Trophoblast cell (in vitro differentiated cells and primary cell): ENCODE measurements around the gene ZNF506. TPM values are rescaled to one million over a fixed set of nuclear protein-coding genes. Genes with fewer than 3 reads are reported as not detected.
"Not testable (repeated sequence)": the region's sequence is repeated elsewhere in the genome, so short reads cannot be mapped to it uniquely, and the experiment has no call there.

Source experiments
- DNase-seq, 2 donors: peaks; one replicate each; pipeline ENCODE4 v3.0.0-alpha.2; 2016
- H2AFZ ChIP-seq: 2 replicates; pipeline ENCODE4 v1.6.1; 2013; ENCODE audit warnings: low read length, moderate library complexity, mild to moderate bottlenecking; ENCODE audit not compliant: insufficient read depth, poor library complexity
- H2AK5ac ChIP-seq: 2 replicates; pipeline ENCODE4 v1.6.1; 2013; ENCODE audit warnings: mild to moderate bottlenecking, low read length
- H2BK120ac ChIP-seq: 2 replicates; pipeline ENCODE4 v1.6.1; 2013; ENCODE audit warnings: low read length, mild to moderate bottlenecking, moderate library complexity; ENCODE audit not compliant: insufficient read depth, poor library complexity
- H2BK12ac ChIP-seq: 2 replicates; pipeline ENCODE4 v1.6.1; 2013; ENCODE audit warnings: mild to moderate bottlenecking, low read length, moderate library complexity
- H2BK5ac ChIP-seq: 2 replicates; pipeline ENCODE4 v1.6.1; 2013; ENCODE audit warnings: low read length, low read depth, moderate library complexity, mild to moderate bottlenecking; ENCODE audit not compliant: poor library complexity
- H3K14ac ChIP-seq: 2 replicates; pipeline ENCODE4 v1.6.1; 2013; ENCODE audit warnings: mild to moderate bottlenecking, low read length
- H3K18ac ChIP-seq: 2 replicates; pipeline ENCODE4 v1.6.1; 2013; ENCODE audit warnings: mild to moderate bottlenecking, low read length
- H3K23ac ChIP-seq: 2 replicates; pipeline ENCODE4 v1.6.1; 2013; ENCODE audit warnings: low read length
- H3K27ac ChIP-seq: 2 replicates; pipeline ENCODE4 v1.5.1; 2013; ENCODE audit warnings: low read depth, mild to moderate bottlenecking, inconsistent platforms, low read length, moderate library complexity
- H3K27me3 ChIP-seq: 2 replicates; pipeline ENCODE4 v1.6.1; 2013; ENCODE audit warnings: inconsistent platforms, mild to moderate bottlenecking, low read length, moderate library complexity; ENCODE audit not compliant: insufficient read depth
- H3K36me3 ChIP-seq, 2 experiments: 1 replicate in 1 of 2; 2 replicates in 1 of 2; pipeline ENCODE4 v1.6.1; 2013; ENCODE audit warnings: low read length in 2 of 2, mild to moderate bottlenecking in 2 of 2, moderate library complexity in 1 of 2; ENCODE audit not compliant: insufficient read depth in 2 of 2, control insufficient read depth in 1 of 2
- H3K4ac ChIP-seq: 2 replicates; pipeline ENCODE4 v1.6.1; 2013; ENCODE audit warnings: low read depth, mild to moderate bottlenecking, low read length, moderate library complexity
- H3K4me1 ChIP-seq, 2 experiments: 1 replicate in 1 of 2; 2 replicates in 1 of 2; pipeline ENCODE4 v1.6.1; 2013; ENCODE audit warnings: low read length in 2 of 2, mild to moderate bottlenecking in 2 of 2, moderate library complexity in 1 of 2; ENCODE audit not compliant: insufficient read depth in 2 of 2, control insufficient read depth in 1 of 2
- H3K4me2 ChIP-seq: 2 replicates; pipeline ENCODE4 v1.6.1; 2013; ENCODE audit warnings: inconsistent platforms, mild to moderate bottlenecking, low read length, moderate library complexity
- H3K4me3 ChIP-seq: 2 replicates; pipeline ENCODE4 v1.5.1; 2013; ENCODE audit warnings: mild to moderate bottlenecking, low read depth, low read length, inconsistent platforms
- H3K79me1 ChIP-seq: one replicate; pipeline ENCODE4 v1.6.1; 2013; ENCODE audit warnings: low read length
- H3K79me2 ChIP-seq: 2 replicates; pipeline ENCODE4 v1.6.1; 2013; ENCODE audit warnings: low read length, mild to moderate bottlenecking; ENCODE audit not compliant: control insufficient read depth, insufficient read depth, poor library complexity
- H3K9ac ChIP-seq: 2 replicates; pipeline ENCODE4 v1.6.1; 2013; ENCODE audit warnings: mild to moderate bottlenecking, low read length
- H3K9me3 ChIP-seq: 2 replicates; pipeline ENCODE4 v1.6.1; 2013; ENCODE audit warnings: low read depth, mild to moderate bottlenecking, control low read depth, inconsistent platforms, low read length; ENCODE audit not compliant: insufficient read depth
- H4K12ac ChIP-seq: 2 replicates; pipeline ENCODE4 v1.6.1; 2013; ENCODE audit warnings: low read depth, mild to moderate bottlenecking, low read length, moderate library complexity
- H4K8ac ChIP-seq: 2 replicates; pipeline ENCODE4 v1.6.1; 2013; ENCODE audit warnings: low read depth, mild to moderate bottlenecking, low read length, moderate library complexity
- H4K91ac ChIP-seq: one replicate; pipeline ENCODE4 v1.6.1; 2013; ENCODE audit warnings: low read depth, mild to moderate bottlenecking, low read length, moderate library complexity
- whole genome bisulfite sequencing: extraction: QIAGEN DNeasy Blood & Tissue Kit; methylation state at CpG from one replicate; pipeline ENCODE4 v1.1.7; 2013; ENCODE audit warnings: missing lambda C conversion rate; ENCODE audit not compliant: insufficient read length, insufficient coverage; ENCODE audit errors: extremely low coverage; 5-methylcytosine and 5-hydroxymethylcytosine counted together
- polyA plus RNA-seq: library from polyadenylated mRNA; stranded (reverse); fragments of 200-250 nt; gene quantifications from 2 replicates; pipeline ENCODE4 v1.2.3, GENCODE V29; 2013

ZNF506 gene
- polyA plus RNA-seq, result 12.6 and 13.6 TPM in 2 replicates

GRCh38 chr19:19821366-19821951, at the start of gene ZNF506:
TSS of gene ZNF506 (minus strand) at chr19:19821750. CDS start at chr19:19821603, 147 bp downstream.
- Histone ChIP-seq H3K14ac (peak within 1 kb of the TSS; percentile 99), H3K27ac (peak within 1 kb of the TSS; percentile 85), H3K9ac (peak within 1 kb of the TSS; percentile 84), H3K79me1 (peaks cover 7% of the 10 kb centered on the region), H3K23ac (no peak within 1 kb of the TSS), H3K9me3 (no peaks in the 10 kb centered on the region), H3K36me3 (peaks cover 2 to 3% of the 10 kb centered on the region in 2 experiments), H3K27me3 (no peaks in the 10 kb centered on the region), H2AFZ (peak within 1 kb of the TSS; percentile 85), H3K79me2 (peaks cover 11% of the 10 kb centered on the region), H3K4me3 (peak within 1 kb of the TSS; percentile 82), H2BK120ac (peak within 1 kb of the TSS; percentile 65), H3K4me2 (peak within 1 kb of the TSS; percentile 83), H3K4me1 (no peaks in the 10 kb centered on the region), H2BK5ac (peak within 1 kb of the TSS; percentile 85), H3K4ac (peak within 1 kb of the TSS; percentile 98), H2AK5ac (peak within 1 kb of the TSS; percentile 96), H2BK12ac (no peak within 1 kb of the TSS), H3K18ac (peak within 1 kb of the TSS; percentile 94), H4K91ac (peak within 1 kb of the TSS; percentile 87), H4K12ac (peak within 1 kb of the TSS; percentile 96), H4K8ac (peak within 1 kb of the TSS; percentile 99)
- DNase-seq, result peak; percentile 99
- WGBS, result no CpG with 5 or more reads among the region's 28 CpGs

DNA sequence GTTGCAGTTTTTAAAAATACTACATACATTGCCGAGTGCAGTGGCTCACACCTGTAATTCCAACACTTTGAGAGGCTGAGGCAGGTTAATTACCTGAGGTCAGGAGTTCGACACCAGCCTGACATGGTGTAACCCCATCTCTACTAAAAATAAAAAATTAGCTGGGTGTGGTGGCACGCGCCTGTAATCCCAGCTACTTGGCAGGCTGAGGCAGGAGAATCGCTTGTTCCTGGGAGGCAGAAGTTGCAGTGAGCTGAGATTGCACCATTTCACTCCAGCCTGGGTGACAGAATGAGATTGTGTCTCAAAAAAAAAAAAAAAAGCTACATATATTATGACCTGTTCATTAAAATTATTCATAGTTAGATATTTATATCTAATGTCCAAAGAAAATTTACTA, 48.5 kb upstream of the ZNF506 start:
- not testable (repeated sequence) for H2BK120ac ChIP-seq
- no CpG with 5 or more reads among the region's 5 CpGs for WGBS

DNA sequence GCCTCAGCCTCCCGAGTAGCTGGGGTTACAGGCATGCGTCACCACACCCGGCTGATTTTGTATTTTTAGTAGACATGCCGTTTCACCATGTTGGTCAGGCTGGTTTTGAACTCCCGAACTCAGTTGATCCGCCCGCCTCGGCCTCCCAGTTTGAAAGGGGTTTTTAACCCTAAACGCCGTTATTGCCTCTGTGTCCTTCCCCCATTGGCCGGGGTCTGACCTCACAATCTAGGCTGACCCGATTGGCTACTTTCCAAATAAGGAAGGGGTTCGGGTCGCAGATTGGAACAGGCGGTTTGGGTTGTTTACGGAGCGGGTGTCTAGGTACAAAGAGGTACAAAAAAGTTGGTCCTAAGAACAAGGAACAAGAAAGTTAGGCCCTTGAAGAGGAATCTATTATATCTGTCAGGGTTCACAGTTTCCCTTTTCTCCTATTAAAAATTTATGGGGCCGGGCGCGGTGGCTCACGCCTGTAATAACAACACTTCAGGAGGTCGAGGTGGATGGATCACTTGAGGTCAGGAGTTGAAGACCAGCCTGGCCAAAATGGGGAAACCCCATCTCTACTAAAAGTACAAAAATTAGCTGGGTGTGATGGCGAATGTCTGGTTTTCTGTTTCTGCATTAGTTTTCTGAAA, 45.2 kb upstream of the ZNF506 start:
- Histone ChIP-seq H3K18ac (peak overlapping the region; percentile 61), H3K4ac (peak overlapping the region; percentile 44), H3K36me3 (peaks cover 2 to 3% of the 10 kb centered on the region in 2 experiments), H3K79me1 (peaks cover 7% of the 10 kb centered on the region), H4K91ac (peak overlapping the region; percentile 86), H2BK120ac (peak overlapping the region; percentile 12), H3K4me1 (peaks cover under 1 to 7% of the 10 kb centered on the region in 2 experiments), H2BK5ac (peak overlapping the region; percentile 47), H3K4me3 (peak overlapping the region; percentile 98), H4K12ac (no peak overlapping the region), H3K14ac (peak overlapping the region; percentile 80), H3K27ac (peak overlapping the region; percentile 95), H3K79me2 (peaks cover 20% of the 10 kb centered on the region), H2BK12ac (no peak overlapping the region), H3K9ac (peak overlapping the region; percentile 100), H3K27me3 (no peaks in the 10 kb centered on the region), H3K4me2 (peak overlapping the region; percentile 86), H3K23ac (no peak overlapping the region), H4K8ac (peak overlapping the region; percentile 70), H2AFZ (peak overlapping the region; percentile 74), H3K9me3 (peaks cover 2% of the 10 kb centered on the region), H2AK5ac (no peak overlapping the region)
- no CpG with 5 or more reads among the region's 23 CpGs for WGBS
- DNase-seq, result peak; percentile 9 to 41

More for the DNA sequence above, 48.5 kb upstream of the ZNF506 start:
- not testable (repeated sequence) for H3K36me3 ChIP-seq, H2BK12ac ChIP-seq, H4K8ac ChIP-seq, H3K9me3 ChIP-seq, H3K14ac ChIP-seq, H3K4me3 ChIP-seq, DNase-seq, H3K18ac ChIP-seq, H2AFZ ChIP-seq, H3K79me1 ChIP-seq, H3K9ac ChIP-seq, H3K27ac ChIP-seq, H2AK5ac ChIP-seq, H2BK5ac ChIP-seq, H3K4me2 ChIP-seq, H4K91ac ChIP-seq, H3K23ac ChIP-seq, H4K12ac ChIP-seq, H3K27me3 ChIP-seq
- Histone ChIP-seq H3K79me2 (peaks cover 23% of the 10 kb centered on the region), H3K4ac (peak overlapping the region; percentile 86), H3K4me1 (peaks cover 2 to 10% of the 10 kb centered on the region in 2 experiments)

DNA sequence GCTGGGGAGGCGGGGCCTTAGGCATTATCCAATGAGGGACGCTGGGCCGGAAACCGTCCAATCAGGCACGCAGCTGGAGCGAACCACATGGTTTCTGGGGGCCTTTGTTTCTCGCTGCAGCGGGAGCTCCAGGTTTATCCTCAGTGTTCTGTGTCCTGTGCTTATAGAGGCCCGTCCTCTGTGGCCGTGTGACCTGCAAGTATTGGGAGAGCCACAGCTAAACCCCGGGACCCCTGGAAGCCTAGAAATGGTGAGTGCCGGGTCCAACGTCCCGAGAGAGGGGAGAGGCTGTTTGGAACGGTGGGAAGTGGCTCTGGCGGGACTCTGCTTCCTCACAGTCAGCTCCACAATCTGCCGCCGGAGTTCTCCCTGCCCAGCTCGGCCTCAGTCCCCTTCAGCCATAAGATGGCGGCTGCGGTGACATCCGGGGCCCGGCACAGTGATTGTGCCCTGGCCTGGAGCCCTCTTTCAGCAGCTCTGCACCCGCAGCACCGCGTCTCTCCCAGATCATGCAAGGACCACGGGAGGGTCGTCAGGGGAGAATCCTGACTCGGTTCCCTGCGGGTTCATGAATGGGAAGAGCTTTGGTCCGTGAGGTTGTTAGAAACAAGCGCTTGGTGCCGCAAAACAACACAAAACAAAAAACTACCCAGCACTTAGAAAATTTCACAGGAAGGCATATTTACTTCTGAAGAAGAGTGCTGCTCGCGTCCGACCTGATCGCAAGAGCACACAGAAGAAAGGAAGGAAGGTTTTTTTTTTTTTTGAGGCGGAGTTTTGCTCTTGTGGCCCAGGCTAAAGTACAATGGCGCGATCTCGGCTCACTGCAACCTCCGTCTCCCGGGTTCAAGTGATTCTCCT, 44.4 kb upstream of the ZNF506 start, which contains the start of gene ZNF253:
Gene ZNF253 (plus strand): TSS at position 133 of the 861 bp plus-strand sequence. CDS start 115 bp downstream, at position 248.
- peak within 1 kb of the TSS; percentile 95 for H3K27ac ChIP-seq

More for the DNA sequence above, 44.4 kb upstream of the ZNF506 start, which contains the start of gene ZNF253:
- Histone ChIP-seq H3K79me1 (peaks cover 7% of the 10 kb centered on the region), H2AK5ac (peak within 1 kb of the TSS; percentile 81), H3K27me3 (no peaks in the 10 kb centered on the region), H2BK5ac (peak within 1 kb of the TSS; percentile 47), H2AFZ (peak within 1 kb of the TSS; percentile 80), H4K8ac (peak within 1 kb of the TSS; percentile 94), H2BK12ac (no peak within 1 kb of the TSS), H3K79me2 (peaks cover 18% of the 10 kb centered on the region), H3K18ac (peak within 1 kb of the TSS; percentile 62), H3K4me3 (peak within 1 kb of the TSS; percentile 98), H3K9ac (peak within 1 kb of the TSS; percentile 100), H3K9me3 (peaks cover 2% of the 10 kb centered on the region), H3K4ac (peak within 1 kb of the TSS; percentile 44), H3K4me2 (peak within 1 kb of the TSS; percentile 86), H3K23ac (peak within 1 kb of the TSS; percentile 96), H3K14ac (peak within 1 kb of the TSS; percentile 80), H3K36me3 (peaks cover 0 to 1% of the 10 kb centered on the region in 2 experiments), H4K12ac (peak within 1 kb of the TSS; percentile 50), H2BK120ac (peak within 1 kb of the TSS; percentile 12), H4K91ac (peak within 1 kb of the TSS; percentile 86), H3K4me1 (peaks cover 0 to 4% of the 10 kb centered on the region in 2 experiments)
- DNase-seq, result peak; percentile 97 to 99
- WGBS, result no CpG with 5 or more reads among the region's 43 CpGs
